H9 (cell line): ENCODE measurements around the gene C16orf74. TPM values are rescaled to one million over a fixed set of nuclear protein-coding genes. Genes with fewer than 3 reads are reported as not detected.

Experiments
- DNase-seq: peaks from one replicate; pipeline ENCODE4 v3.0.0-alpha.2; 2017
- H2AFZ ChIP-seq: one replicate; pipeline ENCODE4 v1.6.1; 2013; ENCODE audit warnings: mild to moderate bottlenecking, low read length, control low read depth, moderate library complexity
- H2AK5ac ChIP-seq: 2 replicates; pipeline ENCODE4 v1.6.1; 2013; ENCODE audit warnings: low read length, control low read depth, mixed read lengths; ENCODE audit not compliant: insufficient read length
- H2BK120ac ChIP-seq: one replicate; pipeline ENCODE4 v1.6.1; 2013; ENCODE audit warnings: low read depth, mild to moderate bottlenecking, low read length, control low read depth, inconsistent platforms; ENCODE audit not compliant: poor library complexity, severe bottlenecking
- H2BK12ac ChIP-seq: 2 replicates; pipeline ENCODE4 v1.6.1; 2013; ENCODE audit warnings: low read length, control low read depth, mixed read lengths, low read depth; ENCODE audit not compliant: insufficient read length
- H2BK15ac ChIP-seq: 2 replicates; pipeline ENCODE4 v1.6.1; 2013; ENCODE audit warnings: low read depth, low read length, control low read depth
- H2BK20ac ChIP-seq: one replicate; pipeline ENCODE4 v1.6.1; 2013; ENCODE audit warnings: low read depth, mild to moderate bottlenecking, low read length, control low read depth, inconsistent platforms; ENCODE audit not compliant: poor library complexity, severe bottlenecking
- H2BK5ac ChIP-seq: 2 replicates; pipeline ENCODE4 v1.6.1; 2013; ENCODE audit warnings: low read length, control low read depth, mixed read lengths; ENCODE audit not compliant: insufficient read length
- H3K14ac ChIP-seq: 2 replicates; pipeline ENCODE4 v1.6.1; 2013; ENCODE audit warnings: low read length, control low read depth; ENCODE audit not compliant: insufficient read depth
- H3K18ac ChIP-seq: 2 replicates; pipeline ENCODE4 v1.6.1; 2013; ENCODE audit warnings: low read depth, mild to moderate bottlenecking, mixed read lengths, low read length, control low read depth; ENCODE audit not compliant: insufficient read length
- H3K23ac ChIP-seq: 2 replicates; pipeline ENCODE4 v1.6.1; 2013; ENCODE audit warnings: low read length, control low read depth, mixed read lengths, low read depth; ENCODE audit not compliant: insufficient read length
- H3K23me2 ChIP-seq: 2 replicates; pipeline ENCODE4 v1.6.1; 2013; ENCODE audit warnings: low read depth, mild to moderate bottlenecking, mixed read lengths, low read length, control low read depth; ENCODE audit not compliant: insufficient read length, poor library complexity, severe bottlenecking
- H3K27ac ChIP-seq: 2 replicates; pipeline ENCODE4 v1.5.1; 2013; ENCODE audit warnings: low read length, control low read depth, mixed read lengths, low read depth; ENCODE audit not compliant: insufficient read length
- H3K27me3 ChIP-seq: 2 replicates; pipeline ENCODE4 v1.6.1; 2013; ENCODE audit warnings: low read length, control low read depth, inconsistent platforms; ENCODE audit not compliant: insufficient read depth
- H3K4ac ChIP-seq: 2 replicates; pipeline ENCODE4 v1.6.1; 2013; ENCODE audit warnings: low read depth, mild to moderate bottlenecking, control low read depth, inconsistent platforms, low read length, moderate library complexity
- H3K4me1 ChIP-seq: 2 replicates; pipeline ENCODE4 v1.6.1; 2013; ENCODE audit warnings: low read length, control low read depth, inconsistent platforms; ENCODE audit not compliant: insufficient read depth
- H3K4me2 ChIP-seq: 2 replicates; pipeline ENCODE4 v1.6.1; 2013; ENCODE audit warnings: low read length, control low read depth, mixed read lengths; ENCODE audit not compliant: insufficient read length, insufficient read depth
- H3K56ac ChIP-seq: 2 replicates; pipeline ENCODE4 v1.6.1; 2013; ENCODE audit warnings: low read depth, mild to moderate bottlenecking, mixed read lengths, low read length, control low read depth; ENCODE audit not compliant: insufficient read length
- H3K79me1 ChIP-seq: 2 replicates; pipeline ENCODE4 v1.6.1; 2013; ENCODE audit warnings: low read depth, mild to moderate bottlenecking, moderate library complexity, low read length, control low read depth, inconsistent platforms; ENCODE audit not compliant: insufficient read depth, poor library complexity, severe bottlenecking
- H3K79me2 ChIP-seq: 2 replicates; pipeline ENCODE4 v1.6.1; 2013; ENCODE audit warnings: low read length, control low read depth, inconsistent platforms; ENCODE audit not compliant: insufficient read depth
- H3K9ac ChIP-seq: 2 replicates; pipeline ENCODE4 v1.6.1; 2013; ENCODE audit warnings: low read length, control low read depth, mixed read lengths; ENCODE audit not compliant: insufficient read length; ENCODE audit errors: extremely low read depth
- H3K9me3 ChIP-seq: one replicate; pipeline ENCODE4 v1.6.1; 2013; ENCODE audit warnings: low read depth, low read length, inconsistent platforms; ENCODE audit not compliant: control insufficient read depth
- H3T11ph ChIP-seq: one replicate; pipeline ENCODE4 v1.6.1; 2013; ENCODE audit warnings: mild to moderate bottlenecking, low read length, control low read depth, inconsistent platforms
- H4K20me1 ChIP-seq: one replicate; pipeline ENCODE4 v1.6.1; 2013; ENCODE audit not compliant: control insufficient read depth, insufficient read length, insufficient read depth
- H4K5ac ChIP-seq: 2 replicates; pipeline ENCODE4 v1.6.1; 2013; ENCODE audit warnings: low read depth, mild to moderate bottlenecking, mixed read lengths, low read length, control low read depth; ENCODE audit not compliant: insufficient read length
- H4K8ac ChIP-seq: replicated peaks from 2 replicates; pipeline ENCODE4 v1.6.1; 2013; ENCODE audit warnings: low read length, control low read depth, mixed read lengths, low read depth; ENCODE audit not compliant: insufficient read length
- H4K91ac ChIP-seq: 2 replicates; pipeline ENCODE4 v1.6.1; 2013; ENCODE audit warnings: low read depth, mild to moderate bottlenecking, moderate library complexity, mixed read lengths, low read length, control low read depth; ENCODE audit not compliant: insufficient read length
- H3K27ac Mint-ChIP-seq, 3 experiments: 2 replicates in 2 of 3; 3 replicates in 1 of 3; pipeline ENCODE4 v1.8.0; 2020 to 2021; ENCODE audit warnings: mixed read lengths in 3 of 3, mild to moderate bottlenecking in 1 of 3, moderate library complexity in 1 of 3
- H3K27me3 Mint-ChIP-seq: 2 replicates; pipeline ENCODE4 v1.8.0; 2021; ENCODE audit warnings: low read depth, mild to moderate bottlenecking, moderate library complexity, mixed read lengths
- H3K36me3 Mint-ChIP-seq, 3 experiments: 2 replicates in 2 of 3; 3 replicates in 1 of 3; pipeline ENCODE4 v1.8.0; 2020 to 2021; ENCODE audit warnings: low read depth in 3 of 3, mixed read lengths in 3 of 3; ENCODE audit not compliant: insufficient read depth in 1 of 3
- H3K4me1 Mint-ChIP-seq, 2 experiments: 2 replicates each; pipeline ENCODE4 v1.8.0; 2020; ENCODE audit warnings: mixed read lengths in 2 of 2
- H3K4me3 Mint-ChIP-seq, 2 experiments: 2 replicates in 1 of 2; 3 replicates in 1 of 2; pipeline ENCODE4 v1.8.0; 2020 to 2021; ENCODE audit warnings: mild to moderate bottlenecking in 2 of 2, mixed read lengths in 2 of 2, moderate library complexity in 1 of 2
- H3K9me3 Mint-ChIP-seq, 2 experiments: 2 replicates in 1 of 2; 3 replicates in 1 of 2; pipeline ENCODE4 v1.8.0; 2020; ENCODE audit warnings: mild to moderate bottlenecking in 2 of 2, mixed read lengths in 2 of 2, moderate library complexity in 1 of 2
- WGBS: extraction: QIAGEN DNeasy Blood & Tissue Kit; methylation state at CpG from one replicate; pipeline ENCODE4 v1.1.7; 2013; ENCODE audit warnings: missing lambda C conversion rate, low lambda C conversion rate, mixed read lengths; ENCODE audit not compliant: insufficient read length; ENCODE audit errors: extremely low coverage; 5-methylcytosine and 5-hydroxymethylcytosine counted together
- total RNA-seq: library from RNA; stranded (reverse); gene quantifications from 2 replicates; pipeline ENCODE4 v1.2.1, GENCODE V29; 2021
- TF ChIP-seq, protein P1 (sequence below): fragments of 200-600 bp; sonication (generic); conservative IDR thresholded peaks from 3 replicates; pipeline ENCODE4 v1.8.0; 2021; ENCODE audit warnings: antibody characterized with exemption, mild to moderate bottlenecking

The C16orf74 gene
- total RNA-seq, 1 experiment from 2014 or later, result 5.6 TPM

DNA sequence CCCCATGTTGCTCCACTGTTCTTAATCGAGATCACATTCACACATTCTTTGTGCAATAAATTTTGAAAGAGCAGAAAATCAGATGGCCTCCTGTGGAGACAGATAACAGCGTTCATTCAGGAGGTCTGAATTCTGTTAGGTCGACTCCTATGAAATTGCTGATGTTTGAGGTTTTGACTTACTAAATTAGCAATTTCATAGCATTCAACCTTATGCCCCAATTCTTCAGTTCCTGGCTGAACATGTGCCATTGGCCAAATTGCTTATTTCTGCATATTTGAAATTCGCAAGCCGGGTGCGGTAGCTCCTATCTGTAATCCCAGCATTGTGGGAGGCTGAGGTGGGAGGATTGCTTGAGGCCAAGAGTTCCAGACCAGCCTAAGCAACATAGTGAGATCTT is 22.1 kb upstream of the C16orf74 start:
- Histone ChIP-seq H3K9ac (no peak overlapping the region), H3K4ac (no peak overlapping the region), H3K14ac (no peak overlapping the region), H3K18ac (no peak overlapping the region), H3K56ac (no peak overlapping the region), H2BK5ac (no peak overlapping the region), H3K79me1 (no peaks in the 10 kb centered on the region), H3K23ac (no peak overlapping the region), H3K4me2 (no peak overlapping the region), H3K23me2 (no peaks in the 10 kb centered on the region), H3K9me3 (no peaks in the 10 kb centered on the region), H4K91ac (no peak overlapping the region), H2BK12ac (no peak overlapping the region), H4K20me1 (no peaks in the 10 kb centered on the region), H4K5ac (no peak overlapping the region), H2BK20ac (no peak overlapping the region), H2AFZ (no peak overlapping the region), H4K8ac (no peak overlapping the region), H2BK120ac (no peak overlapping the region), H3K79me2 (no peaks in the 10 kb centered on the region), H3K27ac (no peak overlapping the region), H3T11ph (no peak overlapping the region), H3K27me3 (no peaks in the 10 kb centered on the region), H3K4me1 (peaks cover 1% of the 10 kb centered on the region; the same call in 1 of the 2 replicates), H2BK15ac (no peak overlapping the region), H2AK5ac (no peak overlapping the region)
- Mint-ChIP-seq H3K4me3 (no peak overlapping the region), H3K36me3 (peaks cover 0 to 19% (median 2%) of the 10 kb centered on the region in 3 experiments; a peak in 4 of 7 replicates), H3K9me3 (no peaks in the 10 kb centered on the region), H3K27ac (no peak overlapping the region), H3K27me3 (no peaks in the 10 kb centered on the region), H3K4me1 (peaks cover 7 to 16% of the 10 kb centered on the region in 2 experiments)
- TF ChIP-seq, protein P1, sequence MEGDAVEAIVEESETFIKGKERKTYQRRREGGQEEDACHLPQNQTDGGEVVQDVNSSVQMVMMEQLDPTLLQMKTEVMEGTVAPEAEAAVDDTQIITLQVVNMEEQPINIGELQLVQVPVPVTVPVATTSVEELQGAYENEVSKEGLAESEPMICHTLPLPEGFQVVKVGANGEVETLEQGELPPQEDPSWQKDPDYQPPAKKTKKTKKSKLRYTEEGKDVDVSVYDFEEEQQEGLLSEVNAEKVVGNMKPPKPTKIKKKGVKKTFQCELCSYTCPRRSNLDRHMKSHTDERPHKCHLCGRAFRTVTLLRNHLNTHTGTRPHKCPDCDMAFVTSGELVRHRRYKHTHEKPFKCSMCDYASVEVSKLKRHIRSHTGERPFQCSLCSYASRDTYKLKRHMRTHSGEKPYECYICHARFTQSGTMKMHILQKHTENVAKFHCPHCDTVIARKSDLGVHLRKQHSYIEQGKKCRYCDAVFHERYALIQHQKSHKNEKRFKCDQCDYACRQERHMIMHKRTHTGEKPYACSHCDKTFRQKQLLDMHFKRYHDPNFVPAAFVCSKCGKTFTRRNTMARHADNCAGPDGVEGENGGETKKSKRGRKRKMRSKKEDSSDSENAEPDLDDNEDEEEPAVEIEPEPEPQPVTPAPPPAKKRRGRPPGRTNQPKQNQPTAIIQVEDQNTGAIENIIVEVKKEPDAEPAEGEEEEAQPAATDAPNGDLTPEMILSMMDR, result no peak
- DNase-seq, result no peak
- WGBS, result no CpG with 5 or more reads among the region's 6 CpGs
